Stimulated activated CD8-positive, alpha-beta memory T cell treated with anti-CD3 and anti-CD28 coated beads, Interleukin-7, amount 100 ng/mL, for 24 hours (primary cell): Measurements from ENCODE around the gene COL6A1.

Source experiments
- DNase-seq: peaks from one replicate; pipeline ENCODE4 v3.0.0-alpha.2; 2020; ENCODE audit warnings: low read depth

COL6A1 gene

DNA sequence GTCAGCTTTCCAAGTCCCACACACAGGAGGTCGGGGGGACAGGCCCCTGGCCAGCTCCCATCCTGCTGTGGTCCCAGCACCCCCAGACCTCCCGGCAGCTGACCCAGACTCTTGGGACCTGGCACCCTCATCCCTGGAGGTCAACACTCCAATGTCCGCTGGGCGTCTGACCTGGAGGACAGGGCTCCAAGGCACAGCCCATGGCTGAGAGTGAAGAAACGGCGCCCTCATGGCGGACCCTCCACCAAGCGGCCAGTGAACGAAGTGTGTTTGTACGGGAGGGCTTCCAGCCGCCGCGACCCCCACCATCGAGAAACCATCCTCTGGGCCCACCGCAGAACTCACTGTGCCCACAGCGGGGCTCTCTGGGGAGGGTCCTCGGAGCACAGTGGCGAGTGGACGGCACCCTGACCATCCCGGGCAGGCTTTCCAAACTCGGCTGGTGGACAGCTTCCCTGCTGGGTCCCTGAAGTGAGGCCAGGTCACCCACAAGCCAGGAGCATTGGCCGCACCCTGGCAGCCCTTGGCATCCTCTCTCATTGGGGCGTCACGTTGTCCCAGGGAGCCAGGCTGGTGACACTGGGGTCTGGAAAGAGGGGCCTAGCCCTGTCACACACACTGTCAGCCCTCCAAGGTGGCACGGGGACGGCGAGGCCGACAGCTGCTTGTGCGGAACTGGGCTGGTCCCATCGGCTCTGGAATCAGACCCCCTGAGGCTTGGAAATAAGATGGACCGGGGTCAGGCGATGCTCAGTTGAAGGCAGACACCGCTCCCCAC is 68.5 kb downstream of the COL6A1 start:
- no peak for DNase-seq

DNA sequence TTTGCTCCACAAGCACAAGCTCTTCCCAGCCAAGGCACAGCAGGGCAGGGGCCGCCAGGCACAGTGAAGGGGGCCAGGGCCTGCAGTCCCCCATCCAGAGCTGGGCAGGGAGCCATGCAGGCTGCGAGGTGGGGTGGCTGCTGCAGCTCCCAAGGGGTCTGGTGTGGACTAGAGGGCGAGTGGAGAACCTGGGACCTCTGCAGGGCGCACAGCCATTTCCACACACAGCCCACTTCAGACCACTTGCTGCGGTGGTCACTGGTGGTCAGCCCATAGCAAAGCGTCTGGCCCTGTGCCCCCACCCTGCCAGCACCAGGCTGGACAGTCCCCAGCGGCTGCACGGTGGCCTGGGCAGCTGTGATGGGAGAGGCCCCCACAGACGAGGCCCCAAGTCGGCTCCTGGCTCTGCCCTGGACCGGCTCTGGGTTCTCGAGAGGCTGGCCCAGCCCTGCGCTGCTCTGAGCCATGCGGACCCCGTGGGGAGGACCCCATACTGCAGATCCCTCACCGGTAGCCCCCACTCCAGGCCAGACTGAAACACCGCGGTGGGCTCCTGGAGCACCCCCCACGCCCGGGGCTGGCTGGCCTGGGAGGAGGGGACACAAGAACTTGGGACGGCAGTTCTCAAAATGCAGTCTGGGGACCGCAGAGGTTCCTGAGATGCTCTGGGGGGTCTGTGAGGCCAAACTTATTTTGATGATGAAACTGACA is 69.3 kb downstream of the COL6A1 start:
- DNase-seq: no peak

DNA sequence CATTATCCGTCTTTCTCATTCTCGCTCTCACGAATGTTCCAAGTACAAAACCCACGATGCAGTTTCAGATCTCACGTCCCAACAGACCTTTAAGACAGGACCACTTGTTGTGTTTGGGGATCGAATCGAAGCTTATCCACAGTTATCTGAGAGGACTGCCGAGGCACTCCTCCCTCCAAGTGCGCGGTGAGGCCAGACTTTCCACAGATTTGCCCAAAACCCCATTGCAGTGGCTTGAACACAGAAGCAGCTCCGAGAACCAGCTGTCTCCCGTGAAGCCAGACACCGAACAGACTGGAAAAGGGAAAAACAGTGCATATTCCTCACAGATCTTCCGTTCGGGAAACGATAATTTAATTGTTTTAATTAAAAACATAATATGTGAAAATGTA is 69.8 kb downstream of the COL6A1 start:
- no peak for DNase-seq

DNA sequence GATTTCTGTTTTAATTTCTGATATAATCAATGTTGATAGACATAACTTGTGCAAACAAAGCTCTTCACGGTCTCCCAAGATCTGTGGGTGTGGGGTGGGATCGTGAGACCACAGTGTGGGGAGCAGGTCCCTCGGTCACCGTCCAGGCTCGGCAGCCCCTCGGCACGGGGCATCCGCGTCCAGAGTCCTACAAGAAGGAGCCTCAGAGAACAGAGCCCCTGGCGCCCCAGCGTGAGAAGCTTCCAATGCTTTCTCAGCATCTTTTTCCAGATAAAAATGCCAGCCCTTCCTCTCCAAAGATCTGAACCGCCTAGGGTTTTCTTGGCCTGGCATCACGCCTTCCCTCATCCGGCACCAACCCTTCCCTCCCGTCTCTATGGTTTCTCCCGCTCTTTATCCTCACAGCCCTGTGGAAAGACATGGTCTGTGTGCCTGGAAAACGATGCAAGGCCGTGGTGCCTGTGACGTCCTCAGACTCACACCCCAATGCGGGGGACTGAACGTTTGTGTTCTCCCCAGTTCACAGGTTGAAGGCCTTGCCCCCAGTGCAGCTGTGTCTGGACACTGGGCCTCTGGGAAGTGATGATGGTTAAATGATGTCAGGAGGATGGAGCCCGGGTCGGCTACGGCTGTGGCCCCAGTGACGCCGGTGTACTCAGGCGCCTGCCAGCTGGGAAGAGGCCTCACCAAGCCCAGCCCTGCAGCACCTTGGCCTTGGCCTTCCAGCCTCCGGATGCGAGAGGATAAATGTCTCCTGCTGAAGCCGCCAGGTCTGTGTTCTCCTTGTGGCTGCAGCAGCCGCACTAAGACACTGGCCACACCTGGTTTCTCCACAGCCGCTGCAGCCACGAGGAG is 70.5 kb downstream of the COL6A1 start:
- no peak for DNase-seq

DNA sequence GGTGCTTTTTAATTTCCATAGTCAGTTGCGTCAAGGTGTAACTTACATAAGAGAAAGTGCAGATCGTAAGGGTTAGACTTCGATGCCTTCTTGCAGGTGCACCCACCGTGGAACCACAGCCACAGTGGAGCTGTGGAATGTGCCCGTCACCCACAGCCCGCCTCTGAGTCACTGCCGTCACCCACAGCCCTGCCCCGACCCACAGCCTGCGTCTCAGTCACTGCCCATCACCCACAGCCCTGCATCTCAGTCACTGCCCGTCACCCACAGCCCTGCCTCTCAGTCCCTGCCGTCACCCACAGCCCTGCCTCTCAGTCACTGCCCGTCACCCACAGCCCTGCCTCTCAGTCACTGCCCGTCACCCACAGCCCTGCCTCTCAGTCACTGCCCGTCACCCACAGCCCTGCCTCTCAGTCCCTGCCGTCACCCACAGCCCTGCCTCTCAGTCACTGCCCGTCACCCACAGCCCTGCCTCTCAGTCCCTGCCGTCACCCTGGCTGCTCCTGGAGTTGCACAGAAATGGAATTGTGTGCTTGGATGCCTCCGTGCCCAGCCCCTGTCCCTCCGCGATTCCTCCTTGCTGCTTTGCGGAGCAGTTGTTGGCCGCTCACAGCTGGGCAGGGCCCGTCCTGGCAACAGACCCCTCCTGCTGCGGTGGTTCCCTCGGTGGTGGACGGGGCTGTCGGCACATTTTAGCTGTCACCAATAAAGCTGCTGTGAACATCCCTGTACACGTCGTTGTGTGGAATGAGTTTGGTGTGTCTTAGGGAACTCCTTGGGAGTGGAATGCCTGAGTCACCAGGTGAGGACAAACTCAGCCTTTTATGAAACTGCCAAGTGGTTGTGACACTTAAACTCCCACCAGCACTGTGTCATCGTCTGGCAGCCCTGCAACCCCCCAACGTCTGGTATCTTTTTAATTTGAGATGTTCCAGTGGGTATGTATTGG is 71.4 kb downstream of the COL6A1 start:
- DNase-seq: peak; percentile 21

DNA sequence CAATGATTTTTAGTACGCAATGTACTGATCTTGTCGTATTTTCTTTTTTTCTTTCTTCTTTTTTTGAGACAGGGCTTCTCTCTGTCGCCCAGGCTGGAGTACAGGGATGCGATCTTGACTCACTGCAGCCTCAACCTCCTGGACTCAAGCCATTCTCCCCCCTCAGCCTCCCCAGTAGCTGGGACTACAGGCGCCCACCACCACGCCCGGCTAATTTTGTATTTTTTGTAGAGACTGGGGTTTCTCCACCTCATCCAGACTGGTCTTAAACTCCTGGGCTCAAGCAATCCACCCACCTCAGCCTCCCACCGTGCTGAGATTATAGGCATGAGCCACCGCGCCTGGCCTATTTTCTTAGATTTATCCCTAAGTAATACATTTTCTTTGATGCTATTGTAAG is 72.5 kb downstream of the COL6A1 start:
- DNase-seq: no peak

DNA sequence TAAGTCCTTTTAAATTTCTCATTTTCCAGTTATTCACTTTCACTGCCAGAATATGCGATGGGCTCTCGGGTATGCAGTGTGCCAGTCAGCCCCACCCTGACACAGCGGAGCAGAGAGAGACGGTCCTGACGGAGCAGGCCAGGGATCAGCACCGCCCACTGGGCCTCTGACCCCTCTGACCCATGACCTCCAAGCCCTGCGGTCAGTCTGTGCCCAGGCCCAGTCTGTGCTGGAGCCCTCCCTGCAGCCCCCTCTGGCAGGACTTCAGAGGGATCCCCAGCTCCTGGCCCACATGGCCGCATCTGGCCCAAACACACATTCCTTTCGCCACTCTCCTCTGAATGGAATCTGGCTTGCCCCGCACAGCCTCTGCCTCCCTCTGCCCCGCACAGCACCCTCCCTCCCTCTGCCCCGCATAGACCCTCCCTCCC is 72.9 kb downstream of the COL6A1 start:
- no peak for DNase-seq
